ENCODE data around the gene WLS.
A peak's percentile ranks its signal among the peaks of the same experiment; 100 is the strongest.
"Not testable (repeated sequence)": the region's sequence is repeated elsewhere in the genome, so short reads cannot be mapped to it uniquely, and the experiment has no call there.

WLS gene

DNA sequence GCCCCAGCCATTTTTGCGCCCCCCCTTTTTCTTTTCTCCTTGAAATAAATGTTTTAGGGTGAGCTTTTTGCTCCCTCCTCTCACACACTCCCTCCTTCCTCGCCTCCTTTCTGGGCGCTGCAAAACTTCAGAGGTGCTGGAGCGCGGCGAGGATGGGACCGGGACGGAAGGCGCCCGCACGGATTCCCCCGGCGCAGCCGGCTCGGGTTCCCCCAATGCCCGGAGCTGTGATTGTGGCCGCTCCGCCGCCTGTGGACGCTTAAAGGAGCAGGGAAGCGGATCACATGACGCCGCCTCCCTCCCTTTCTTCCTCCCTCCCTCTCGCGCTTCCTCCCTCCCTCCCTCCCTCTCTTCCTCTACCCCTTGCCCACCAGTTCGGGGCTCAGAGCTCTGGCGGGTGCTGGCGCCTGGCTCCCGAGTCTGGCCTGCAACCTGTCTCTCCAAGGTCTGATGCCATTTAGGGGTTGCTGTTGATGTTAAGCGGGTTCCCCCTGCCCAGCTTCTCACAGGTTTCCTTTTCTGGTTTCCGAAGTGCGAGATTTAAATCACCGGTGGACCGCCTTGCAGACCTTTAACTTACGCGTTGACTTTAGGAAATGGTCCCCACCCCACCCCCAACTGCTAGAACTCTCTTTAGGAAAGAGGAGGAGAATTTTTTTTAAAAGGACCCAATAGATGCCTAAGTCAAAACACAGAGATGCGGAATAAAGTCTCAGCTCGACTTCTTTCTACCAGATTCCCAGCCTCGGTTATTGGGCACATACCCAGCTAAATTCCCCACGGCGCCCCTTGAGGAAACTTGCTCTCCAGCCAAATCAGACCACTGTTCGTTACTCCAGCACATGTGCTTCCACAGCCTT, at the start of gene WLS:
Gene WLS (minus strand): TSS at position 235 of the 860 bp plus-strand sequence. CDS start 224 bp downstream, at position 11.
- DNase-seq: peak; percentile 60

DNA sequence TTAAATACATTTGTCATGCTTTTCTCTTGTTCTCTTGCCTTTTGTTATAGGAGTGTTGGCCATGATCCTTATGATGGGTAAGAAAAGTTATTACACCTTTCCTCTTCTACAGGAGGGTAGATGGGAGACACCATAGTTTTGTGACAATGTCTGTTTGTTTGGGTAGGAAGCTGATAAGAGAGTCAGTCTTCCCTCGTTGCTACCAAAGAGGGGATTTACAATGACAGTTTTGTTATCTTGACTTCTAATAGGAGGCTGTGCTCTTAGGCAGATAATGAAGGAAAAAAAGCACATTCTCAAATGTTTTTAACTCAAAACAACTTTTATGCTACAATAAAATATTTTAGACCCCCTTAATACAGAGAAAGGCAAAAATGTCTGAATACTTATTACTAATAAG, 48.0 kb upstream of the WLS start:
- no peak for DNase-seq

DNA sequence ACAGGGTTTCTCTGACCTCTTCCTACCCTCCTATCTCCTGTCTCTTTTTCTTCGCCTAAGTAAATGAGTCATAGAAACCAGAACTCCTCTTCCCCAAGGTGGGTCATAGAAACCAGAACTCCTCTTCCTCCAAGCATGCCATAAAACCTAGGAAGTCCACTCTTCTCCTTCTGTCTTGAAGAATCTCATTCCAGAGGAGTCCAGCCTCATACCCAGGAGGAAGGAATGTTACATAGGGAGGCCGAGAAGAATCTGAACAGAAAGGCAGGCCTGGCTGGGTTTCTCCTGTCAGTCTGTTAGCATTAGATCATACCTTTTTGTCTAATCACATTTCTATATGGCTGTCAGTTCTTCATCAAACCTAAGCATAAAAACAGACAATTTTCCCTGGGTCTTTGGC, 47.5 kb upstream of the WLS start:
- DNase-seq: no peak

DNA sequence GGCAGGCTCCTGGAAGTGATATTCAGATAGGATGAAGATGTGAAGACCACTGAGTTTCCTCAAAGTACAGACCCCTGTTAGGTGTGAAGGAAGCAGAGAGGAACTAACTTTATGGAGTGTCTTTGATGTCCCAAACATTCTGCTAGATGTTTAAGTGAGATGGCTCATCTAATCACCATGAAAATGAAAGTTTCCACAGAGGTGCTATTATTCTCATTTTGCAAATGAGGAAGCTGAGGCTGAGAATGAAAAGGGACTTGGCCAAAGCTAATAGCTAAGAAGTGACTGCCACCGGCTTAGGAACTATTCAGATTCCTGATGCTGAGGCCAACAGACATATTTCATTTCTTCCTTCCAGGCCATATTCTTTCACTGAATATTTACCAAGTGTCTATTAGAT, 45.9 kb upstream of the WLS start:
- DNase-seq: no peak

DNA sequence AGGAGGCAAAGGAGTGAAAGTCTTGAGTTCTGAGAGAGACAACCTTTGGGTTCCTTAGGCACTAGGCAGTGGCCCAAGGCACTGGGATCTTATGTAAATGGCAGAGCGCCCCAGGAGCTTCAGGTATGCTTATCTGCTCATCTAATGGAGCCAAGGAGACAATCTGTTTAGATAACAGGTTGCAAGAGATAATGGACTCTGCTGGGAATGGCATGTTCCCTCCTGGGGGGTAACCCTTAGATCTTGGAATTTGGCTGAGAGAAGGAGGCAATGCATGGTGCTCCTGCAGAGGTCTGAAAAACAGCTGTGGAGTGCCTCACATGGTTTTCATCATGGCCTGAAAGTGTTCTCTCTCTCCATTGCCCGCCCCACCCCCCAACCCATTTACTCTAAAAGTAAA, 44.1 kb upstream of the WLS start:
- DNase-seq: no peak

DNA sequence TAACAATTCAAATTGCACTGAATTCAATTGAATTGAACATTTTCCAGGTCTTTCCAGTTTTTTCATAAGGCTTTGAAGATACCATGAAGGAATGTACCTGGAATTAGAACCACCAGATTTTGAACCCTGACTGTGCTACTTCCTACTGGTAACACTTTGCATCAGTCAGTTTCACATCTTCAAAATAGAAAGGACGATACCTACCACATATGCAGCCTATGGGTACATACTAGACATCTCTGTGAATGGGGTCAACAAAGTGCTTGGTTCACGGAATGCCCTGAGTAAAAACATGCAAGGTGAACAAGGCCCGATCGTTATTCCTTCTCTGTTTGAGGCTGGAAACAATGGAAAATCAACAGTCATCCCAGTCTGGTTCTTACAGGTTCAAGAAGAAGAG, 41.2 kb upstream of the WLS start:
- no peak for DNase-seq

DNA sequence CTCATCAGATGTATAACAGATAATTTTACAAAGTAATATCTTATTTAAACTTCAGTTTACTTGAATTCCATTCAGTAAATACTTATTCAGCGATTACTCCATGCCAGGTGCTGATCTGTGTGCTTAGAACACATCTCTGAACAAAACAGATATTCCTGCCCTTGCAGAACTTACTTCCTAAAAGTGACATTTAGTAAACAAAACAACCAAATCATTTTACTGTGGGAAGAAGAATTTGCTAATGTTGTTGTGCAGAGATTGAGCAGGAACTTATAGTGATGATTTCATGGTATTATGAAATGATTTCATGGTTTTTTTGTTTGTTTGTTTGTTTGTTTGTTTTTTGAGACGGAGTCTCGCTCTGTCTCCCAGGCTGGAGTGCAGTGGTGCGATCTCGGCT, 39.3 kb upstream of the WLS start:
- DNase-seq: no peak

DNA sequence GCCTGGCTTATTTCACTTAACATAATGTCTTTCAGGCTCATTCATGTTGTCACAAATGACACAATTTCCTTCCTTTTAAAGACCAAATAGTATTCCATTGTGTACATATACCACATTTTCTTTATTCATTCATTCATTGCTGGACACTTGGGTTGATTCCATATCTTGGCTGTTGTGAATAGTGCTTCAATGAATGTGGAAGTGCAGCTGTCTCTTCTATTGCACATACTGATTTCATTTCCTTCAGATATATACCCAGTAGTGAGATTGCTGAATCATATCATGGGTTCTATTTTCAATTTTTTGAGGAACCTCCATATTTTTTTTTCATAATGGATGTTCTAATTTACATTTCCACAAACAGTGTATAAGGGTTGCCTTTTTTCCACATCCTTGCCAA, 38.6 kb upstream of the WLS start:
- no peak for DNase-seq

DNA sequence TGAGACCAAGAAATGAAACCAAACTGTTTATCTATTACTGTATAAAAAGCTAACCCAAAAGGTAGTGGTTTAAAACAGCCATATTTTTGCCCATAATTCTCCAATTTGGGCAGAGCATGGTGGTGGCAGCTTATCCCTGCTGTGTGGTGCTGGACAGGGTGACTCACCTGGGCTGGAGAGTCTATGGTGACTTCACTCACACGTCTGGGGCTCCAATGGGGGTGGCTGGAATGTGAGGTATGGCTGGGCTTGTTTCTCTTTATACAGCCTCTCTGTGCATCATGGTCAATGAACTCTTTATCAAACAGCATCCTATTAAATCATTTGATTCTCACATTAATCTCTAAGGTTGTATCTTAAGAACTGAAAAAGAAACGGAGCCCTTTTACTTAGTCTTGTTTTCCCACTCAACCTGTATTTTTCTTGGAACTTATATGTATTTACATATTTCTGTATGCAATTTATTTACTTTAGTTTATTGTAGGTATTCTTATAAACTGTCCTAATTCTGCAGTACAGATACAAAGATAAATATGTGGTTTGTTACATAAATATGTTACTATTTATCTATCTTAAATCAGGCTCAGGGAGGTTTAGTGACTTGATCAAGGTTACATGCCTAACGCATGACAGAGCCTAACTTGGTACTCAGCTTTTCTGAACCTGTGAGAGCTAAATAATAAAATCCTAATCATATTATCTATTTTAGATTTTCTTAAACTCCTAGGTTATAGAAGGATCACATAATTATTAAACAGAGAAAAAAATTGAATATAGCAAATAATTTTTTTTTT, 37.5 kb upstream of the WLS start:
- no peak for DNase-seq

DNA sequence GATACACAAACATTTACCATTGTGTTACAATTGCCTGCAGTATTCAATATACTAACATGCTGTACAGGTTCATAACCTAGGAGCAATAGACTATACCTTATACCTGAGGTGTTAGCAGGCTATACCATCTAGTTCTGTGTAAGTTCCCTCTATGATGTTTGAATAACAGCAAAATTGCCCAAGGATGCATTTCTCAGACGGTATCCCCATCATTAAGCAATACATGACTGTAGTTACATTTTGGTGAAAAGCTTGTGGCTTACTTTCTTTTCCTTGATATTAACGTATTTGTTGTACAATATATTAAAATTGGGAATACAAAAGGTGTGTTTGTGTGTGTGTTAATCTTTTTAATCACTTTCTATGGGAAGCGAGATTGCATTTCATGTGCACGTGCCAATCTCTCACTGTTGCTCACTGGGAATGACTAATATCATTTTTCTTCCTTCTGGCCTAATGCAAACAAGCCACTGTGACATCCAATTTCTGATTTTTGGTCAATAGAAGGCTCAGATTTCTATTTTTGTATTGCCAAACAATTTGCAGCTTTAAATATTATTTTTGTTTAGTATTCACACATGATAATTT, 36.7 kb upstream of the WLS start:
- DNase-seq: no peak

DNA sequence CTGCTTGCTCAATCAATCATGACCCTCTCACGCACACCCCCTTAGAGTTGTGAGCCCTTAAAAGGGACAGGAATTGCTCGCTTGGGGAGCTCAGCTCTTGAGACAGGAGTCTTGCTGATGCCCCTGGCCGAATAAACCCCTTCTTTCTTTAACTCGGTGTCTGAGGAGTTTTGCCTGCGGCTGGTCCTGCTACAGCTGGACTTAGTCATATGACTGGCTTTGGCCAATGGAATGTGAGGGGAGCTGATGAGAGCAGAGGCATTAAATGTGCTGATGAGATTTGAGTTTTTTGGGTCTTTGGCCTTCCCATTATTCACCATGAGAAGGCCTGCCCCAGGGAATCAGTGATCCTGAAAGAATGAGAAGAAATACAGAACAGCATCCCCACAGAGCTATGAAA, 24.5 kb upstream of the WLS start:
- not testable (repeated sequence) for DNase-seq

DNA sequence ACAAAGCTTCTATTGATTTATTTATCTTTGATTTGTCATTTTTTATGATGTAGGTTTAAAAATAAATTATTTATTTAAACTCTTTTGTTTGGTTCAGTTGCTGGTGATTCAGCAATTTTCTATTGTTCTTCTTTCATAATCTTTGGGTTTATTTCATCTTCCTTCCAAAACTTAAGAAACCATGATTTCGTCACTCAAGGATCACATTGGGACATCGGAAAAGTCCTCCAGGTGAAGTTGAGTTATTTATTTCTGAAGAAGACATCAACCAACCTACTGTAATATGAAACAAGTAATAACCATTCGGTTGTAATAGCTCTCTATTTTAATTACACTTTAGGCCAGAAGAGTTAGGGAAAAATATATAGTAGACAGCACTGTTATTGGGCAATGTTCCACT, 23.0 kb upstream of the WLS start:
- no peak for DNase-seq

DNA sequence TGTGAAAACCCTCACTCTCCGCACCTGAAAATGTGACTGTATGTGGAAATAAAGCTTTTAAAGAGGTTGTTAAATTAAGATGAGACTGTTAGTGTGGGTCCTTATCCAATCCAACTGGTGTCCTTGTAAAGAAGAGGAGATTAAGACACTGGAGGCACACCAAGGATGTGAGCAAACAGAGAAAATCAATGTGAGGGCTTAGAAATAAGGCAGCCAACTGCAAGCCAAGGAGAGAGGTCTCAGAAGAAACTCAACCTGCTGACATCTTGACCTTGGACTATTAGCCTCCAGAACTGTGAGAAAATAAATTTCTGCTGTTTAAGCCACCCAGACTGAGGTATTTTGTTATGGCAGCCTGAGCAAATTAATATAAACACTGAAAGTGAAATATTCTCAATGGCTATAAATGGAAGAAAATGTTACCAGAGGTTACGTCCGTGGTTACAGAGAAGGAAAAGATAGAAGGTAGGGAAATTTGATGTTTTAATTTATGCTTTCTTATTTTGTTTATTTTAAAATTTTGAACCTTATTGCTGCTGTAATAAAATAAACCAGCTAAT, 22.4 kb upstream of the WLS start:
- no peak for DNase-seq

DNA sequence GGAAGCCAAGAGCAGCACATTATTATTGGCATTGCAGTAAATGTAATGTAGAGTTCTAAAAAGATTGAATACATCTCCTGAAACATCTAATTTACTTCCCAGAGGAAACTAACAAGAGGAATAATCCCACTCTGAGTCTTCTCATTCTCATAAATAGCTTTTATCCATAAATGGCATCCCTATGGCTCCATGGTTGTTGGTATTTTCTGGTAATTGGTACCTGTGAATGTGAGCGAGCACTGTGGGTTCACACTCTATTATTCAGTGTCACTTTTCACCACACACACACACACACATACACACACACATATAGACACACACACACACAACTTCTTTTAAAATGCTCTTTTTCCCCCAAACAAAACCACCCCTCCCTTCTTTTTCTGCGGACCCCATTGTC, 4.7 kb upstream of the WLS start:
- DNase-seq: no peak

DNA sequence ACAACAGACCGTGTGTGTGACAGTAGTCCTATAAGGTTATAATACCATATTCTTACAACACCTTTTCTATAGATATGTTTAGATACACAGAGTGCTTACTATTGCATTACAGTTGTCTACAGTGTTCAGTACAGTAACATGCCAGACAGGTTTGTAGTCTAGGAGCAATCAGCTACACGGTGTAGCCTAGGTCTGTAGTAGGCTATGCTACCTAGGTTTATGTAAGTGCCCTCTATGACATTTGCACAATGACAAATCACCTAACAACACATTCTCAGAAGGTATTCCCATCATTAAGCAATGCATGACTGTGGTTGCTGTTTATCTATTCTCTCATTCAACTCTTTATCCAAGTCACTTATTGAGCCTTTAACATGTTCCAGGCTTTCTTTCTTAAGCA, 1.8 kb upstream of the WLS start:
- no peak for DNase-seq

DNA sequence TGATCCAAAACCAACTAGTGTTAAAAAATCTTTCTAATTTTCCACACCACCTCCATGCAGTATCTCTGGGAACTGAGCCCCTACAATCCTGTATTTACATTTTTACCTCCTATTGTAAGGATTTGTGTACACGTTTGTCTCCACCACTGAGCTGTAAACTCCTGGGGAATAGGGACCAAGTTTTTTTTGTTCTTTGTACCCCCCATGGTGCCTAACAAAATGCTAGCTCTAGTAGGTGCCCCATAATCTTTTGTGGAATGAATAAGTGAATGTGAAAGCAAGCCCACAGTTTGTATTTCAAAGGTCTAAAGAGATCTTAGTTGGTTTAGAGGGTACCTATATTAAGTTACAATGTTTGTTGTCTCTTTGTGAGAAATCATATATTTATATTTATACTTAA, 879 bp upstream of the WLS start:
- no peak for DNase-seq

DNA sequence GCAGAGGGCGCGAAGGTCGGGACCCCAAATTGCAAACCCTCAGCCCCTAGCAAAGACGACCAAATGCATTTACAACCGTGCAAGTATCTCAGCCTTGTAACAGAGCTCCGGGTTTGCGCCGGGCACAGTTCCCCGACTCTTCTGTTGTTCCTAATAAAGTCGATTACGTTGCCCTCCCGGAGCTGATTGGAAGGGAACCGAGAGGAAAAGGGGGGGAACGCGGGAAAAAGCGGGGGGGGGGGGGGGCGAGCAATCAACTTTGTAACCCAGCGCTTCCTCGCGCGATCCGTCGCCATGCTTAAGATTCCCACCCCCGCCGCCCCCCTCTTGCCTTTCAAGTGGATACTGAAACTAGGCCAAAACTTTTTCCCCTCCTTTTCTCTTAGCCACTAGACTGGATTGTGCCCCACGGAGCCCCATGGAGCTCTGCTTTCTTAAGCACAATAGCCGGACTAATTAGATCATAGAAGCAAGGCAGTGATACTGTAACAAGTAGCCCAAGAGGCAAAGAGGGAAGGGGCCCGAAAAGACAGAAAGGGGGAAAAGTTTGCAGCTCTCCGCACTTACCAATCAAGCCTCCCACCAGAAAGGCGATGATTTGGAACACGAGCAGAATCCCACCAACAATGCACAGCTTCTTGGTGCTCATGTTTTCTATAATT, 565 bp downstream of the WLS start:
- DNase-seq: peak; percentile 61

DNA sequence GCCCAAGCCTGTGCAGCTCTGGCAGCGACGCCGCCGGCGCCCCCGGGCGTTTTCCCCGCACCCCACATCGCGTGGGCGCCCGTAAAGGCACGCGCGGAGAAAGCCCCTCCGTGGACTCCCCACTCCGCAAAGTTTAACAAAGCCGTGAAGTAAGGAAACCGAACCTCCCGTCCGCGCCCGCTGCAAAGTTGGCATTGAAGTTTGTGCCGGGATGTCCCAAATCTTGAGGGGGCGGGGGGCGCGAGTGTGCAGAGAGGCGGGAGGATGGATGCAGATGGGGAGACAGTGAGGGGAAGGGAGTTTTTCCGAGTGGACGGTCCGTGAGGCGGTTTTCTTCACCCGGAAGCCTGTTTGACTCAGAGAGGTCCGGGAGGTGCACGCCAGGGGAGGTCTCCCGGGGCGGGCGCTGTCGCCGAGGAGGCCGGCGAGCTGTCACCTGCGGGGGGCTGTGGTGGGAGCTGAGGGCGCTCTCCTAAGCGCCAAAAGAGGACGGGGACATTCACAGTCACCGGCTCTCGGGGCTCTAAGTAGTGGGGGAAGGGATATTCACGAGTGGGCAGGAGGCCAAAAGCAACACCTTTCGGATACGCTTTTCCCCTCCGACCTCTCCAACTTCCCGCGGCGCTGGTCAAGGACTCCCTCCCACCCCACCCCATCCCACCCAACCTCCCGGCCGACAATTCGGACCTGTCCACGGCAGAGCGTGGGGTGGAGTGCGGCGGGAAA, 1.3 kb downstream of the WLS start:
- DNase-seq: no peak

DNA sequence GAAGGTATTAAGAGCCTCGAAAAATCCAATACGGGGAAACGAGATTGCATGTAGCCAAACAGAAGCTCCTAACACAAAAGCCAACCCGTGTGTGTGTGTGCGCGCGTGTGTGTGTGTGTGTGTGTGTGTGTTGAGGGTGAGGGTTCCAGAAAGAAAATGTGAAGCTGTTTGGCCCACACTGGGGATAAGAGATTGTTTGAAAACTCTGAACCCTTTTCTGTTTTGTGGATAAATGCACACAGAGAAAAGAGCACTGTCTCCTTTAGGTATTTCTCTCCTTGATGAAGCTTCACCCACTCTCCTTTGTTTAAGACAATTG, 1.9 kb downstream of the WLS start:
- DNase-seq: no peak

DNA sequence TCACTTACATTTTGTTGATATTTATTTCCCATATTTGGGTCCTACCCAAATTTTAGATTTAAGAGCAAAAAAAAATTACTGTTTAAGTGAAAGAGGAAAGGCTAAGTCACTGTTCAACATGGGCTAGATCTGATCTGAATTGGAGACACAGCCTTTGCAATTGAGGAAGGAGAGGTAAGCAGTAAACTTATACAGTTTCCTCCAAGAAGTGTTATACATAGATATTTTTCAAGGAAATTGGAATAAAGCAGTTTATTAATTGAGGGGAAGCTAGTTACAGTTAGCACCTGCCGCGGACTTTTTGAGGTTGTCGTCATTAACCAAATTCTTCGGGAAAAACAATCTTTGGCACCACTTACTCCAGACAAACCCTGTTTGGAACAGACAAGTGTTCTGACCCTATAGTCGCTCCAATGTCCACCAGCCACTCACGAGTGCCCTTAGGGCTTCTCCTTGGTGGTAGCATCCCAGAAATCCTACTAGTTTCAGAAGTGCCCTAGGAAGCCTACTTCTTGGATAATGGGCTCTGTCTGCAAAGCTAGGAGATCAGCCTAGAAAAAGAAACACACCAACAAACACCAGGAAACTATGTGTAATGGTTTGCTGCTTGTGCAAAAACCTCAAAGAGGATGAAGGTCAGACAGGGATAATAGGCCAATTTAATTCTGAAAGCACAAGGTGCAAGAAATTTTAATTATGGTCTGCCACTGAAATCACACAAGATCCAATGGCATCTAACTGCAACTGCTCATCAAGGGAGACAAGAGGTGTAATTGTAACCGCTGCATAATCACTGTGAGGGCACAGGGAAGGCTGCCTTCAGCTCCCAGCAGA, 2.5 kb downstream of the WLS start:
- no peak for DNase-seq

DNA sequence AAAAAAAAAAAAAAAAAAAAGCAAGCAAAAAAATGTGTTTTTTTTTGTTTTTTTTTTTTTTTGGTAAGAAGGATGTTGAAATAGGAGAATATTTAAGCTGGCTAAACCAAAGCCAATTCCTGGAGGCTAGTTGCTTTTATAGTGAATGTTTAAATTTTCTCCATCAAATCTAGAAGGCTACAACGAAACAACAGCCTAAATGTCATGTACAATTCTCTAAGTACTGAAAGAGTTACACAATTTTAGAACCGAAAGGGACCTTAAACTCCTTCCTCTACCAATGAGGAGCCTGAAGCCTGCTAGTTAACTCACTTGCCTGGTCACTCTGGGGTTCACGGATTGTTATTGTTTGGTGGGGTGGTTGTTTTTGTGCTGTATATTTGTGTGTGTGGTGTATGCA, 3.5 kb downstream of the WLS start:
- DNase-seq: no peak

DNA sequence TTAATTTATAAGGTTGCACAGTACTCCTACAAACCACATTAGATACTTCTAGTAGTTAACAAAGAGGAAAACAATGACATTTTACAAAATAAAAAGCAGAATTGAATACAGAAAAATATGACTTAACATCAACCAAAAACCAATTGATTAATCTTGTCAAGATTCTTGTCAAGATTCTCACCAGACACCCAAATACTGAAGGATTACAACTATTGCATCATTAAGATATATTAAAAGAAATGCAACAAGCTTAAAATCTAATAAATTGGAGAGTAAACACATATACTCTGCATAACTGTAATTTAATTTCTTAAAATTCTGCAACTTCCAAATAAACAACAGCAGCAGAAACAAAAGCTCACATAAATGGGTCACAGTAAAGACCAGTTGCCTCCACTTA, 4.7 kb downstream of the WLS start:
- DNase-seq: no peak

All from NCI-H446 treated with DMSO at 0.1 percent for 48 hours (cell line).